HG02970 (cell line): ENCODE data around the gene PCSK7.
A peak's percentile ranks its signal among the peaks of the same experiment; 100 is the strongest.

Source experiments
- ATAC-seq: cut with Tn5 transposase; IDR thresholded peaks from one replicate; pipeline ENCODE4 v1.9.1; 2021; ENCODE audit warnings: mild to moderate bottlenecking, moderate library complexity, moderate number of reproducible peaks; ENCODE audit not compliant: unreplicated experiment, low FRiP score

Gene PCSK7

DNA sequence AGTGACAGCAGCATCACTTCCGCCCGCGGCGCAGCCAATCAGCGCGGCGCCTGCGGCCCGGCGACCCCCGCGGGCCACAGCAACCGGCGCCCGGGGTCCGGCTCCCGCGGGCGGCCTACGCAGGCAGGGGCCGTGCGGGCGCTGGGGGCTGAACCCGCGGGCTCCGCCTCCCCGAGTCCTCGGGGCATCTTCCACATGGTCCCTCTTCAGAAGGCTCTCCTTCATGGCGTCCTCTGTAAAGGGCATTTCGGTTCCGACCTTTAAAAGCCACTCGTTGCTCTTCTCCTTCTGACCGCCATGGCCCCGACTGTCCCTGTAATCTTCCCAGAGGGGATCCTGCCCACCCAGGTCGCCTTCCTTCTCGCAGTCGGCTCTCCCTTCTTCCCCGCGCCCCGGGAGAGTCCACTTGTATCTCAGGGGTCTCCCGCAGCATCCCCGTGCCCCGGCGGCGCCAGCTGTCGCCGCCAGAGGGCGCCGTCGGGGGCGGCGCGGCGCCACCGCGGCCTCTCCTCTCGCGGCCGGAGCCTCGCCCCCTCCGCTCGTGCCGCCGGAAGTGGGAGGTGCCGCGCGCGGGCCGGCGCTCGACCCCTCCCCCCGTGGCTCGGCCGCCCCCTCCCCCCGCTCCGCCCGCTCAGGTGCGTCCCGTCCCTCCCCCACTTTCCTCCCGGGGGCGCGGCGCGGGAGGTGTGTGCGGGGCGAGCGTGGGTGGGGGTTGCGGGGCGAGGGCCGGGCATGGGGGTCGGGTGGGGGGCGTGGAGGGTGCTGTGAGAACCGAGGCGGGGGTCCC is 412 bp upstream of the PCSK7 start, which contains the start of gene RNF214:
RNF214 (plus strand) TSS at position 580 of the 787 bp plus-strand sequence. CDS start 1,602 bp downstream, outside the sequence.
- peak; percentile 84 for ATAC-seq

DNA sequence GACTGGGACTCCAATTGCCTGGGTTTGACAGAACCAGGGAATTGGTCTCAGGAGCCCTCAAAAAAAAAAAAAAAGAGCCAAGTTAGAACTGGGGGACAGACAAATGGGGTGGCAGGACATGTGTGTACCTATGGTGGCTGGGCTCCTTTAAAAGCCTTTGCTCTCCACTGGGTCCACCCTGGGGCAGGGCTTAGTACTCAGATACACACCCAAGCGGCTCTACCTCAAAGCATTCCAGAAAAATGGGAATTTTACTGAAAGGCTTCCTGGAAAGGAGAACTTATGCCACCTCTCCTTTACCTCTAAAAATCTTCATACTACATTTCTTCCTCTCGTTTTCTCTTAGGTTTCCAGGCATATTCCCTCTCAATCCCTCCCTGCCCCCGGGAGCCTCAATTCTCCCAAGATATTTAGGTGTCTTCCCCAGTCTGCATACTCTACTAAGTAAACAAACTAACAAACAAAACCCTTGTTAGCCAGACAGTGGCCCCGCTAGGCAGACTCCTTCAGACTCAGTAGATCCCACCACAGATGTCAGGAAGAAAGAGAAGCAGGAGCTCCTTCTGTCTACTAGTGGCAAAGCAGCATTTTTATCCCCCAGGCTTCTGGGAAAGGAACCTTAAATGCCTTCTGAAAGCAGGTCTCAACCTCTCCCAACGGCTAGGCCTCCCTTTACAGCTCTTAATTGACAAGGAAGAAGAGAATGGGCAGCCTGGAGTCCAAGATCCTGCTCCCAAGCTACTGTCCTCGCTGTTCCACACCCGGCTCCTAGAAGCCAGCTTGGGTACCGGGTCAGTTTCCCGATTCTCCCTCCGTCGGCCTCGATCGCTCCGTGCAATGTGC is 653 bp downstream of the PCSK7 start:
- ATAC-seq: no peak

DNA sequence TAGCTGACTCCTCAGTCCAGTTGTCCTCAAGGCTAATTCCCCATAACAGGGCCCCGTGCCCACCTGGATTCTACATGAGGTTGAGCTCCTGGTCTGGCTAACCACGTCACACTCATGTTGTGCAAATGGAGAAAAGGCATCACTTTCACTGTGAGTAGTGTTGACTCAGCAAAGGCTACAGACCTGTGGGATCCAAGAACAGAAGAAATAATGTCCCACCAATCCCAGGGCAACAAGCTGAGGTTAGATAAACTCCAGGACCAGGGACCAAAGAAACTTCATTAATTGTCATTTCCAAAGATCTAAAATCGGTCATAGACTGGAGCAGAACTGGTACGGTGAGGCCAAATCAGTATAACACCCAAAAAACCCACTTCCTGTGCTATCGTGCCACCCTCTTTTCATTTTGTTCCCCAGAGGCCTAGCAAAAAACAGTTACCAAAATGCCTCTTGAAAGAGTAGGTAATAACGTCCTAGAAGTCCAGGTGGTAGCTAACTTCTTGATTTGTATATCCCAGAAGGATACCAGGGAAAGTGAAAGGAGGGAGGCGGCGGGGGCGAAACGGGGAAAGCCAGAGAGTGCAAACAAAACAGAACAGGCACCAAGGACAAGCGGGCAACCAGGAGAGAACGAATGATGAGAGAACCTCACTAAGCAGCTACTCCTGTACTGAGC is 1.4 kb downstream of the PCSK7 start:
- no peak for ATAC-seq

DNA sequence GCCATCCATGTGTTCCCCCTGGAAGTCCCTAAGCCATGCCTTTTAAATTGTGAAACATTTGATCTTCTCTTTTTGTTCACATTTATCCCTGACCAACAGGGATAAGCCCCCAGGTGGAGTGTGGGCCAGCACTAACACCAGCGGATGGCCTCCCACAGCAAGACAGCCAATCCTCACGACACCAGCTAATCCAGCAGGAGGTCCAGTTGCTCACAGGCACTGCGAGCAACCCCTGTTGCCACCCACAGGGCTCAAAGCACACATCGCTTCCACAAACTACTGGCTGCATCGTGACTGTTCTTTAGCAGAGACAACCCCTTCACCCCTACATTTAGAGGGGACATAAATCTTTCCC is 2.0 kb downstream of the PCSK7 start:
- no peak for ATAC-seq

DNA sequence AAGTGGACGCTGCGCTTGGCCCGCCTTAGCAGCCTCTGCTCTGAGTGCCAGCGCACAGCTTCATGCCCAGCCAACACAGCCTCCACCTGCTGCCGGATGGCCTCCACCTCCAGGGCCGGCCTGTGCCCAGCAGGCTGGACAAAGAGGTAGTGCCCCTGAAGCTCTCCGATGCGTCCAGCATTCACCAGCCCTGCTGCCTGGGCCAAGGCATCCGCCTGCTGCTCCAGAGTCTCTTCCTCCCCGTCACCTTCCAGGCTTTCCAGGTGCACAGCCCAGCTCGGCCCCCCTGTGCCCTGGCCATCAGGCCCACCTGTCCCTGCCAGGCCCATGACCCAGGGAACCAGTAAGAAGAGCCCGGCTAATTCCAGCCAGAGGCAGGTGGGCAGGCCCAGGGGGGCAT is 2.5 kb downstream of the PCSK7 start:
- no peak for ATAC-seq

DNA sequence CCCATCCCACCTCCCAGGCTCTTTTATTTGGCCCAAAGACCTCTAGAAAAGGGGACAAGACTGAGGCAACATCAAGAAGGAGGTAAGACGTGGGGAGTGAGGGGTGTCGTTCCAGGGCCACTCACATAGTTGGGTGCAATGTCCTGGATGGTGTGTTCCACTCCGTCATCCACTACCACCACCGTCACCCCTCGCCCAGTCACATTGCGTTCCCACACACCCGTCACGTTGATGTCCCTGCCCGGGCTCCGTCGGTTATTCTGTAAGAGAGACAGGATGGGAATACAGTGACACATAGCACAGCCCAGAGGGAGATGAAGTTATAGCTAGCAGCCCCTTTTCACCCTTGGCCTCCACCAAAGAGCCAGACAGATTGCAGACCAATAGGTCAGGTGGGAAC is 3.8 kb downstream of the PCSK7 start:
- no peak for ATAC-seq

DNA sequence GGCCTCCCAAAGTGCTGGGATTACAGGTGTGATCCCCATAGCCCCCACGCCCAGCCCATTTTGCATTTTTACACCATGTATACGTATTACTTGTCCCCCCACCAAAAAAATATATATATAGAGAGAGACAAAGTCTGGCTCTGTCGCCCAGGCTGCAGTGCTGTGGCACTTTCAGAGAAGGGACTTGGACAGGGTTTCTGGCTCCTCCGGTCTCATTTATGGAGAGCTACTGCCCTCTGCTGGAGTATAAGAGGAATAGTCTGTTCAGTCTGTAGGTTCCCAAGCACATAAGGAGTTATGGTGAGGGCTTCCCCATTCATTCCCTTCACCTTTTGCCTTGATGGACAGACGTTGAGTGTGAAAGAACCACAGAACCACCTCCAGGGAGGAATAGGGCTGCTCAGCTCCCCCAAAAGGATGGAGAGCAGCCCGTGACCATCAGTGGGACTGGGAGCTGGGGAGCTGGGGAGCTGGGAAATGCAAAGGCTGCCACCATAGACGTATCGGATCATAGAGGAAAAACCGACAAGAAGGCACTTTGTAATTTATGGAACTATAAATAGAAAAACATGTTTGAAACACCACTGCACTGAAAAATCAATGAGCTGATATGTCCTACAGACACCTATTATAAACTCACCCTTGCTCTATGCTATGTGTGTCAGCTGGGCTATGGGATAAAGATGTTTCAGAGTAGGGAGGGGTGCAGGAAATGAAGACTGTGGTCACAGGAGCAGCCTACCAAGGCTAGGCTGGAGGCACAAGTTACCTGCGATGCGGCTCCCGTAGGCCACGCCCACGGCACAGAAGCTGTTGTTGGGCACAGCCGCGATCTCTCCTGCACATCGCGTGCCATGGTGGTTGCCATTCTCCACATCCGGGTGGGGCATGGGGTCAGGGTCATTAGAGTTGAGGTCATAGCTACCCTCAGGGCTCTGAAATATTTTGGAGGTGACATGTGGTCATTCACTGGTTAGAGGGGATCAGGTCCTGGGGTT is 5.2 kb downstream of the PCSK7 start:
- ATAC-seq: no peak

DNA sequence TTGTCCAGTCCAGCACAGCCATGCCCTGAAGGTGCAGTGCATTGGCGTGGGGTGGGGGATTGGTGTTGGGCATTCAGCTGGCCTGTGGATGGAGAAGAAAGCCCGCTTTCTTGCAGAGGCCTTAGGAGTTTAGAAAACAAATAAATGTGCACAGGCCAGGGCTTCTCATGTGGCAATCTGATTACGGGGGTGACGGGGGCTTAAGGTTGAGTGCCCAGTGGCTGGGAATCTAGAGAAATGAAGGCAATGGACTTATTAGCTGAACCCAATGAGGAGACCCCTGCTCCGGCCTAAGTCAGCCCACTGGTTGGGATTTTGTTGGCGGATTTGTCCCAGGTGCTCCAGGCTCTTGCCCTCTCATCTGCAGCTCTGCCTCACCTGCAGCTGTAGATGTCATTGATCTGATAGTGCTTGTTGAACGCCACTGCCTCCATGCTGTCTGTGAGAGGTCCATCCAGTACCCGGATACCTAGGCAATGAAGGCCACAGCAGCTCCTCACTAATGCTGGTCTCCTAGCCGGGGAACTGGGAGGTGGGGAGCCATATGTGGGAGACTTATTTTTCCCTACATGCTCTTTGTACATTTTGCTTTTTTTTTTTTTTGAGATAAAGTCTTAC is 6.2 kb downstream of the PCSK7 start:
- no peak for ATAC-seq

DNA sequence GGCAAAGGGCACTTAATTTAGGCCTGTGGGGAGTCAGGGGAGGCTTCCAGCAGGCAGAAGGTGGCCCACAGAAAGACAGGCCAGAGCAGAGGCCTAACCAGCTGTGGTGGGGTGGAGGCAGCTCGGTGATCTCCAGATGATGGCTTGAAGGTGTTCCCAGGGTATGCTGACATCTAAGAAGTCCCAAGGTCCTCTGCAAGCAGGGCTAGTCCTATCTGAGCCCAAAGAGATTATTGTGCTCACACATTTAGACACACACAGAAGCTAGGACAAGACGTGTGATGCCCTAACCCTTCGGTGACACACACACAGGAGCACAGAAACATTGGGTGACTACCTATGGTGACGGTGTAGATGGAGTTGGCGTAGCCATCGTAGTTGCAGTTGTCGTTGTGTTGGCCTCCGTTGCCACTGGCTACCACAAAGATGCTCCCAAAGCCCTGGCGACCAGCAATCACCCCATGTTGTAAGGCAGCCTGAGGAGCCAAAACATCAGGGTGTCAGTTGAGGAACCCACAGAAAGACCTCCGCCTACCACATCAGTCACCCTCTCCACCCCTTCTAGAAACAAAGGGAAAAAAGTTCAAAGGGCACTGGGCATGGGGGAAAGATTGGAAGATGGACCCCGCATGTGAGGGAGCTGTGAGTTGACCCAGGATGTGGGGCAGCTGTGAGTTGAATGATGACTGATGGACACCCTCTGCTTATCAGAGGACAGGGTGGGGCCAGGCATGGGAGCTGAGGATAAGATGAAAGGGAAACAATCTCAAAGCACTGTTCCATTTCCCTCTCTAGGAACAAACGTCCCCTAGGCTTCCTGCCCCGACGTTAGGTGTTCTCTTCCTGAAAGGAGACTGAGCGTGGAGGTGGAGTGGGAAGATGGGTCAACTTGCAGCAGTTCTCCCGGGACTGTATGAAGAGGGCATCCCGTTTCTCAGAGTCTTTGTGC is 7.9 kb downstream of the PCSK7 start:
- ATAC-seq: no peak

DNA sequence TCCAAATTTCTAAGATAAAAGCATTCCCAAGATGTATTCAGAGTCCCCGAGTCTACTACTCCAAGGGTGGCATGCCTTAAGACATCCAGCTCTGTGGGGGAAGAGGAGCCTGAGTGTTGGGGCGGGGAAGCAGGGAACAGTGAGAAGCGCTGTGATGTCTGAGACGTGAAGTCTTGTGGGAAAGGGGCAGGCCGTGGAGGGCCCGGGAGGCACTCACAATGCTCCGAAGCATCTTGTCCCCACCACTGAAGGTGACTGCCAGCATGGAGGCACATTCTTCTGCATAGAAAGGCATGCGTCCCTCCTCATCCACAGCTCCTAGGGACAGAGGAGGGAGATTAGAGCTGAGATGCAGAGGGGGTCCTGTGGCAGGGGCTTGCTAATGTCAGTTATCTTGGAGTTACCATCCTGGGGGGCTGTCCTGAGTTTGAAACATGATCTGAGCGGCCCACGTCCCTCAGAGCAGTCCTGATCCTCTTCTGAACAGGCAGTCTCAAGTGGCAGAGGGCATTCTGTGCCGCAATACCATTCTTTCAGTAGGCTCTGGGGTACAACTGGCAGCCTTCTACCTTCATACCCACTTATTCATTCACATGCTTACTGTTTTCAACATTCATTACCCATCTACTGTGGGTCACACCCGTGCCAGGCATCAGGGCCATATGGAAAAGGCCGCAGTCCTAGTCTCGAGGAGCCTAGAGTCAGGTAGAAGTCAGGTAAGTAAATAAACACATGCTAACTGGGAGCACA is 8.7 kb downstream of the PCSK7 start:
- no peak for ATAC-seq

DNA sequence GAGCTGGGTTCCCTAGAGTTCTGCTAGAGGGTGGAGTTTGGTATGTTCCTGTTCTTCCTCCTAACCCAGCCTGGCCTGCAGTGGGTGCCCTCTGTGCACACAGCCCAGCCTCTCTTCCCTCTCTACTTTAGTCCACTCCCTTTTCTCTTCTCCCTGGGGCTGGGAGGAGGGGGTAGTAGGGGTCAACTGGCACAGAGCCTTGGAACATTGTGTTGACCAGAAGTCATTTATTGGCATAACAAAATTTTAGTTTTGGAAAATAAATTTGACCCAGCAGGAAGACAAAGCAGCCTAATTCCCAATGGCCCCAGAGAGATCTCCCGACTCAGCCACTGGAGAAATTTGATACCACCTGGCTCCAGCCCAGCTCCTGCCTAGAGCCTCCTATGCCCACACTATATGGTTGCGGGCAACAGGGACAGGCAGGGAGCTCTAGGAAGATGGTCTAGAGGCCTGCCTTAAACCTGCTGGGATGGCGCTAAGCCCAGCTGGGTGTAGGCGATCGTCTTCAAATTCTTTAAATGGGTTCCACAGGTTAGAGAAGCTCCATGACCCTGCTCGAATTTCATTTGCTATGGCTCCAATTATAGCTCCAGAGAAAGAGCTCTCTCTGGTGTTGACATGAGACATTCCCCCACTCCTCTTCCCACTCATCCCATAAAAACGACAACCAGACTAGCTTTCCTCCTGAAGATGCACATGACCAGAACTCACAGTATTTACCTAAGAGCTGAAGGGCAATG is 9.9 kb downstream of the PCSK7 start:
- no peak for ATAC-seq

DNA sequence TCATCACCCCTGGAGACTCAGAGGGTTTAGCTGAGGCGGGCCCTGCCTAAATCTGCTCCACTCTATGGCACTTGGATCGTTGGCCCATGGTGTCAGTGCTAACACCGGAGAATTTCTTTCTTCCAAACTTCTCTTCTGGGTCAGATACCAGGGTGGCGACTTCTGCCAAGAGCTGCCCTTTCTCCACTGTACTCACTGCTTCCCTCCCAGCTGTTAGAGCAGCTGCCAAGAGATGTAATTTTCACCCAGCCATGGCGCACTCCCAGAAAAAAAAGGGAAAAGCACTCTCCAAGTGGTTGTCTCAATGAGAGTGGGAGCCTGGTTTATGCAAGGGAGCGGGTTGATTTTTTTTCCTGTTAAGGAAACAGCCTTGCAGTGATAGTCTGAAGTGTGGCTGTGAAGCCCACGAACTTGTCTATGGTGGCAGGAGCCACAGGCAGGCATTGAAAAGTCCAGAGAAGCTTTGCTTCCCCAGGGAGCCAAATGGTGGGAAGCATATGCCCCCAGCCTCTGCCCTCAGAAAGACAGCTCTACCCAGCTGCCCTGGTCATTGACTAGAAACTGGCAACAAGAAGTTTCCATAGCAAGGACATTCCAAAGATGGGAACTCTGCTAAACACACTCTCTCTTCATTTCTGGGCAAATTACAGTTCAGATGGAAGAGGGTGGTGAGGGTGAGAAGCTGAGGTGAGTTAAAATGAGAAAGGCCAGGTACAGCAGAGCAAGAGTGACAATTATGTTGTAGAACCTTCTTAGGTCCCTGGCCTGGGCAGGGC is 10.7 kb downstream of the PCSK7 start:
- ATAC-seq: no peak

DNA sequence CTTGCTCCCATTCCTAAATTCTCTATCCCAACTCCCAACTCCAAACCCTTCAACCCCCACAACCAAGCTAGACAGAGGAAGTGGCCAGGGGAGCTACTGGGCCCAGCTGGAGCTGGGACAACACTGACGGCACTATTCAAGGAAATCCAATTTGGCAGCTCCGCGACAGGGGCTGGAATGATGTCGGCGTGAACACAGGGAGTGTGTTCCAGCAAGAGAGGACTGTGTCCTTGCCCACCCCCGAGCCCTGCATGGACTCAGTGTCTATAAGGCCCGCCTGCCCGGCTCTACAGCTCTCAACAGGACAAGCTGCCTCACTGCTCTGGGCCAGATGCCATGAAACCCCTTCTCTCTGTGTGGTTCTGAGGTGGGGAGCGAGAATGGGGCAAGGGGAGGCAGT is 11.3 kb downstream of the PCSK7 start:
- no peak for ATAC-seq

DNA sequence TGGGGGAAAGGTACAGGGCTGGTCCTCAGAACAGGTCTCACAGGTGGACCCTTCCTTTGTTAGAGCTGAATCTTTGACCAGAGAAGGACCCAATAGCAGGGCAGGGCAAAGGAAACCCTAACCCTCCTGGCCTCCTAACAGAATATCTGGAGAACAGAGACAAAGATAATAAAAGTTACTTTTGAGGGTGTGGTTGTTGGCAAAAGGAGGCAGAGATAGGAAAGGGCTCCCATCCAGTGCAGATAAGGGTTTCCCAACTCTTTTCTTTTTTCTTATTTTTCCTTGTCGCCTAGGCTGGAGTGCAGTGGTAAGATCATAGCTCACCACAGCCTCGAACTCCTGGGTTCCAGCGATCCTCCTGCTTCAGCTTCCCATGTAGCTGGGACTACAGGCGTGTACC is 11.9 kb downstream of the PCSK7 start:
- ATAC-seq: no peak

DNA sequence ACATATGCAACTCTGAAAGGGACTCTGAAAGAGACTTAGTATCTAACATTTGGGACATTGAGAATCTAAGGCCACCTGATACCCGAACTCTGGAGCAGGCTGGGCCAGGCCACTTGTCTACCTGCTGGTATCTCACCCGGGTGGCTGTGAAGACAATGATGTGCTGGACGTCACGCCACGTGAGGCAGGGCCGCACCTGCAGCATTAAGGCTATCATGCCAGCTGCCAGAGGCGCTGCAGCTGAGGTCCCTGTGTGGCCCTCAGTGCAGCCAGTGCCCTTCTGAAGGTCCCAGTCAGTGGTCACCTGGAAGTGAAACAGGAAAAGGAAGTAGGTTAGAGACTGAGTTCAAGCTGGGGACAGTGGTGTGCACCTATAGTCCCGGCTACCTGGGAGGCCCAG is 12.4 kb downstream of the PCSK7 start:
- no peak for ATAC-seq

DNA sequence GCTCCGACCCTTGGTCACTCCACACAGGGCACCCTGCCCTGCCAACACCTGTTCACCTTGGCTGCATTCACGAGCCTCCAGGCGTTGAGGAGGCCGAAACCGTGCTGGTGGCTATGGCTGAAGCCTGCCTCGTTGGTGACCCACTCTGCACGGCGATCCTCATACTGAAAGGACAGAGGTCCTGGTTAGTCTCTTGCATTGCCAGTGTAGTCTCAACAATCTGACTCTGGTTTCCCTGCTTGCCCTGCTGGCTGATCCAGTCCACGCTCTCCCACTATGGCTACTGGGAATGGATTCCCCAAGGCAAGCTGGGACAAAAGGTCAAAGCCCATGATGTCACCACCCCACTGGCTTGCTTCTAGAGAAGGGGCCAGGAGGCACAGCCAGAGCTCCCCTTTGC is 12.9 kb downstream of the PCSK7 start:
- ATAC-seq: no peak
